SHP77 (cell line): Measurements from ENCODE around the gene ERP44.
"Not testable (repeated sequence)": the region's sequence is repeated elsewhere in the genome, so short reads cannot be mapped to it uniquely, and the experiment has no call there.

Experiments used
- DNase-seq, 2 experiments: peaks; one replicate each; lab custom pipeline; 2025; lab: John Stamatoyannopoulos, UW

The ERP44 gene

DNA sequence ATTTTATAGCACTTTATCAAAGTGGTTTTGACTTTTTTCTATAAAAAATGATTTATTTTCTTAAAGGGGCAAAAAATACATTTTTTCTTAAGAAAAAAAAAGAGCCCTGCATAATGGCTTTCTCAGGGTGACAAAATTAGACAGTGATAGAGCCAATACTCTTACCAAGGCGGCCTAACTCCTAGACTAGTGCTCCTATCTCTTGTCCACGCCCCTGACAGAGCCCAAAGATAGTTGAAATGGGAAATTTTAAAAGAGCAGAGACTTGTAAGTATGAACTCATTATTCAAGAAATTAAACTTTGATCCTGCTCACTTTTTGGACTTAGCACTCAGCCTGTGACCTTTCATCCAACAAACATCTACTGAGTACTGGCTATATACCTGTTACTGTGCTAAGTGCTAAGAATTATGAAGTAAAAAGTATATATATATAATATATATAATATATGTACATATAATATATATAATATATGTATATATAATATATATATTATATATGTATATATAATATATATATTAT is 1.4 kb upstream of the ERP44 start:
- DNase-seq: peak in 1 of 2 experiments; percentile 1

- DNase-seq: peak; percentile 9 to 23
Measured at GRCh38 chr9:100099722-100100042, 882 bp upstream of the ERP44 start.

GRCh38 chr9:100098046-100098886 is 534 bp downstream of the ERP44 start:
- DNase-seq: peak; percentile 57 to 83

DNA sequence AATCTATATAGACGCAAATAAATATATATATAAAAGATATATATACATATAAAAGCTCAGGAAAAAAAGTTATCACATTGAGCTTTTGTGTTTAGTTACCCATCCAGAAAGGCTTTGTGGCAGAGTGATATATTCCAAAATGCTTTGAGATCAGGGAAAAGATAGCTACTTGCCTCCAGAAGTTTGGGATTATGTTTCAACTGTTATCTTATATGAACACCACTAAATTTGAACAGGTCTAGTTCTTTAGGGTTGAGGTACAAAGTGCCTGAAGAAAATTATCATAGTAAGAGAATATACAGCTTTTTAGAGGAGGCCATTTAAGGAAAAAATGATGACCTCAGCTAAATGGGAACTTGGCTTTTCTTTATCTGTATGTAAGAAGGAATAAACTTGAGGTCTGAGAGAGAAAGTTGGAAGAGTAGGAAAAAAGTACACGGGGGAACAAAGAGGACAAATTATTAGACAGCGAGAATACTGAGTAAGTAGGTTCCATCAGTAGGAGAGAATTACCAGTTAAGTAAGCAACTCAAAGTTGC is 2.4 kb downstream of the ERP44 start:
- no peak for DNase-seq

DNA sequence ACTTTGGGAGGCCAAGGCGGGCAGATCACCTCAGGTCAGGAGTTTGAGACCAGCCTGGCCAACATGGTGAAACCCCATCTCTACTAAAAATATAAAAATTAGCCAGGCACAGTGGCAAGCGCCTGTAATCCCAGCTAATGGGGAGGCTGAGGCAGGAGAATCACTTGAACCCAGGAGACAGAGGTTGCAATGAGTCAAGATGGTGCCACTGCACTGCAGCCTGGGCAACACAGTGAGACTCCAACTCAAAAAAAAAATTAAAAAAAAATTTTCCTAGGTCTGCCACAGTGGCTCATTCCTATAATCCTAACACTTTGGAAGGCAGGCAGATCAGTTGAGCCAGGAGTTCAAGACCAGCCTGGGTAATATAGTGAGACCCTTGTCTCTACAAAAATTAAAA is 4.4 kb downstream of the ERP44 start:
- not testable (repeated sequence) for DNase-seq

DNA sequence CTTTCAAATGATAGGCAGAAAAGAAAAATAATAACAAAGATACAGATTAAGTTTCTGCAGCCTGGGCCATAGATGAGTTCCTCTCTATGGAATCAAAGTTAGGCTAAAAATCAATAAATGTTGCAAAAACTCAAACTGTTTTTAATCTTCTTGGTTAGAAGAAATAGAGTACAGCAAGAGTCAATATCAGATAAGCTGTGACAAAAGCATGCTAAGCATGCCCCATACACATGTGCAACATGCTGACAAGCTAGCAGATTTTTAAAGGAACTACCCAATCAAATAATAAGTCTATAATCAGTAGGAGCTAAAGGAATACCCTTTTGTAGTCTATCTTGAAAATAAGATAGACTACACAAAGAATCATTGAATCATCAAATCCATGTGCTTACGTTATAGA is 6.7 kb downstream of the ERP44 start:
- no peak for DNase-seq

- no peak for DNase-seq
Measured at GRCh38 chr9:100091650-100092049, 7.2 kb downstream of the ERP44 start.

DNA sequence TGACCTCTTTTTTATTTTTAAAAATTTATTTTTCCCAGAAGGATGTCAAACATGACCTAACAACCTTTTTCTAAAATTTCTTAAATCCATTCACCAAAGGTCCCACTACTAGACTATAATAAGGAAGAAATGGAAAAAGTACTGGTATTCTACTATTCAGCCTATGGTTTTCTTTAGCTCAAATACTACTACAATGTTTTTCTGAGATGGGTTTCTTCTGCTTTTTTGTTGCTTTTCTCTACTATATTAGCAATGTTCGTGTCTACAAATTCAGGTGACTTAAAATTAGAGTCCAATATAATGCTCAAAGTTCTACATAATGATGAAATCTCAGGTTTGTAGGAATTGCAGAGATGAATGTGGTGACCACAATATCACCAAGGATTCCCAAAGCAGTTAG is 7.9 kb downstream of the ERP44 start:
- no peak for DNase-seq

DNA sequence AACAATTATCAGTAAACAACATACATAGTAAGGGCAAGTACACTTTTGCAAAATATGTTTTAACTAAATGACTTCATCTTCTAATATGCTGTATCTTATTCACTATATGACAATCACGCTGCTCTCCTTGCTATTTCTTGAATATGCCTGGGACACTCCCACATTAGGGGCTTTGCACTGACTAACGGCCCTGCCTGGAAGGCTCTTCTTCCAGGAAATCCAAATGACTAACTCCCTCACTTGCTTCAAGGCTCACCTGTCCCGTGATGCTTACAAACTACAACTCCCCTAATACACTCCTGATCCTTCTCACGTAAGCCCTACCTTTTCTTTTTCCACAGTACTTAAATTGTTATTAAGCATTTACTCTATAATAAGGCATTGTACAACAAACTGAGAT is 10.6 kb downstream of the ERP44 start:
- no peak for DNase-seq

GRCh38 chr9:100087218-100087617 is 11.6 kb downstream of the ERP44 start:
- no peak for DNase-seq

GRCh38 chr9:100086097-100086635 is 12.6 kb downstream of the ERP44 start:
- DNase-seq: no peak

DNA sequence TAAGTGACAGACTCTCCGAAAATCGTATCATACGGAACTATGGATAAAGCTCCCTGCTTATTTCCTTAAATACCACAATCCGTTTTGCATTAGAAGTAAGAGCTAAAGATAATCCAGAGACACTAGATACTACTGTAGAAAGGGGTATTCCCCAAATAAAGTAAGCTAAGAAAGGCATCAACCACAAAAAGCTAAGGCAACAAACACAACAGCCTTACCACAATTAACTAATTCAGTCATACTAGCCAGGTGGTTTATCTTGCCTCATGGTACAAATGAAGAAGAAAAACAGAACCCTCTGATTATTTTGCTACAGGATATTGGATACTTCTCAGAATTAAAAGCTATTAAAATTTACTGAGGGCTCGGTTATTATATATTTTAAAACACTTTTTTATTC is 14.1 kb downstream of the ERP44 start:
- no peak for DNase-seq

DNA sequence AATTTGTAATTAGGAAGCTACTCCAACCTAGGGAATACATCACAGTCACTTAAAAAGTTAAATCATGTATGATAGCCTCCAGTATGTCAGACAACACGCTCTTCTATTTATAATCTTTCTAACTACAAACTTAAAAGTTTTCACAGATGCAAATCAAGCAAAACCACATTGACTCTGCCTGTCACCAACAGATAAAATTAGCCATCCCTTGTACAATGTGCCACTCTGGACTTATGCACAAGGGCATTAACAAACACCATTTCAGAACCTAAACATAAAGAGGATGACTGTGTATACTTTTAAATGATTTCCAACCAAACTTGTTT is 14.7 kb downstream of the ERP44 start:
- DNase-seq: no peak

DNA sequence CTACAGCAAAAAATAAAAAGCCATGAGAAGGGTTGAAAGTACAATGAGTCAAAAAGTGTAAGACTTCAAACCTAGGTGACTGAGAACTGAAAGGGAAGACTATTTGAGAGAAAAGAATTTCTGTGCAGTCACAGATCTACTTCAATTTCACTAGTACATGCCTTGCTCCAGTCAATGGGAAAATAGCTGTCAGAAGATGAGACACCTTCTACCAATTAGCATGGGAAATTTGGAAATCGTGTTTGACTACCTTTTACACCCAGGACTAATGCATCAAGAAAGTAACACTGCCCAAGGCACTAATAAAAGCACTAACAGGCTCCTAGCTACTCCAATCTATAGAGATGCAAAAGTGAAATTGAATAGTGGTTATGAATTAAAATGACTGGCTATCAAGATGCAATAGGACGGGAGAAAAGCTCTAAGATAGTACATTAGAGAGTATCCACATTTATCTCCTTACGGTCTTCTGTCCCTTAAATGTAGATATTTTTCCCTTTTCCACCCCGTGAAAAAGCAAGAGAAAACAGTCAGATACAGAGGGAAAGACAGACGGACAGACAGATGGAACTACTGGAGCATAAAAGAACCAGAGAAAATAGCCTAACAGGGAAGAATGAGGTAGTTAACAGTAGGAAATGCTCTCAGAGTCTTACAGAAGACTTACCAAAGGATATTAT is 15.2 kb downstream of the ERP44 start:
- no peak for DNase-seq

DNA sequence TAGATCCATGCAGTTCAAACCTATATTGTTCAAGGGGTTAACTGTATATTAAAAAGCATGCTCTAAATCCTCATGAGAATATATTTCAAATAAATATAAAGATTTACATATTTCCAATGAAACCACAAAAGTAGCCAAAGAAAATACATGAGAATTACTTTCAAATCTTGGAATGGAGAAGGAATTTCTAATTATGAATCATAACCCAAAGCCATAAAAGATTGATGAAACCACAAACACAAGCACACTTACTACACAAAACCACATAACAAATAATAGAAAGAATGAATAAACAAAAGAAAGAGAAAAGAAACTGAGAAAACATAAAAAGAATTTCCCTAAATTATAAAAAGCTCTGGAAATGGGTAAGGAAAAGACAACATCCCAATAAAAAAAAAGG is 16.0 kb downstream of the ERP44 start:
- DNase-seq: no peak

DNA sequence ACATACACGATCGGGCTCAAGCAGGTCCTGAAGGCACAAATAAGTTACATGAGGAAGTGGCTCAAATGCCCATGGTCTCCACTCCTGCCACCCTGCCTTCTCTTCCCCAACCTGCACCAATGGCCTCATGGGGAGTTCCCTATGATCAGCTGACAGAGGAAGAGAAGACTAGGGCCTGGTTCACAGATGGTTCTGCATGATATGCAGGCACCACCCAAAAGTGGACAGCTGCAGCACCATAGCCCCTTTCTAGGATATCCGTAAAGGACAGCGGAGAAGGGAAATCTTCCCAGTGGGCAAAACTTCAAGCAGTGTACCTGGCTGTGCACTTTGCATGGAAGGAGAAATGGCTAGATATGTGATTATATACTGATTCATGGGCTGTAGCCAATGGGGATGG is 22.5 kb downstream of the ERP44 start:
- DNase-seq: not testable (repeated sequence)

DNA sequence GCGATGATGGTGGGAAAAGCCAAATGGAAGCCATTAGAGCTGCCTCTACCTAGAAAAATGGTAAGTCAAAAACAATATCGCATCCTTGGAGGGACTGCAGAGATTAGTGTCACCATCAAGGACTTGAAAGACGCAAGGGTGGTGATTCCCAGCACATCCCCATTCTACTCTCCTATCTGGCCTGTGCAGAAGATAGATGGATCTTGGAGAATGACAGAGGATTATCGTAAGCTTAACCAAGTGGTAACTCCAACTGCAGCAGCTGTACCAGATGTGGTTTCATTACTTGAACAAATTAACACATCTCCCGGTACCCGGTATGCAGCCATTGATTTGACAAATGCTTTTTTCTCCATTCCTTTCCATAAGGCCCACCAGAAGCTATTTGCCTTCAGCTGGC is 23.8 kb downstream of the ERP44 start:
- DNase-seq: no peak

- DNase-seq: no peak
Measured at GRCh38 chr9:100074093-100074492, 24.7 kb downstream of the ERP44 start.

GRCh38 chr9:100072805-100073204 is 26.0 kb downstream of the ERP44 start:
- no peak for DNase-seq

GRCh38 chr9:100071271-100071670 is 27.5 kb downstream of the ERP44 start:
- DNase-seq: no peak

GRCh38 chr9:100070104-100071041 is 28.4 kb downstream of the ERP44 start:
- no peak for DNase-seq

GRCh38 chr9:100069068-100069467 is 29.7 kb downstream of the ERP44 start:
- not testable (repeated sequence) for DNase-seq
